Measurements from ENCODE around the gene NAV3. TPM values are rescaled to one million over a fixed set of nuclear protein-coding genes. Genes with fewer than 3 reads are reported as not detected.

Gene NAV3
- total RNA-seq, 2 experiments from 2014 or later: not detected

GRCh38 chr12:77919450-77919849 is 88.8 kb downstream of the NAV3 start:
- H3K27ac Mint-ChIP-seq: no peak overlapping the region
- H3K27me3 Mint-ChIP-seq: no peaks in the 10 kb centered on the region
- H3K36me3 Mint-ChIP-seq (ENCODE audit: low read depth): no peaks in the 10 kb centered on the region
- POLR2A ChIA-PET: no interaction called here
- CTCF ChIA-PET: interaction anchor here (0.6 kb wide), 1 partner anchor 32 kb away, joined by 3 read pairs; no protein-coding TSS in a partner anchor
- no peak for DNase-seq
- no peaks in the 10 kb centered on the region for H3K4me1 Mint-ChIP-seq
- H3K9me3 Mint-ChIP-seq: peaks cover 4% of the 10 kb centered on the region
- no peak overlapping the region for H3K4me3 Mint-ChIP-seq

- H3K27me3 Mint-ChIP-seq: no peaks in the 10 kb centered on the region
- peaks cover 1% of the 10 kb centered on the region for H3K9me3 Mint-ChIP-seq
- no peaks in the 10 kb centered on the region for H3K36me3 Mint-ChIP-seq (ENCODE audit: low read depth)
- ChIA-PET POLR2A (no interaction called here), CTCF (interaction anchor here (1.0 kb wide), 1 partner anchor 340 kb away, joined by 5 read pairs; no protein-coding TSS in a partner anchor)
- H3K27ac Mint-ChIP-seq: no peak overlapping the region
- H3K4me1 Mint-ChIP-seq: no peaks in the 10 kb centered on the region
- H3K4me3 Mint-ChIP-seq: no peak overlapping the region
- DNase-seq: no peak
Measured at GRCh38 chr12:77923882-77924281, 93.2 kb downstream of the NAV3 start.

- H3K9me3 Mint-ChIP-seq: peaks cover under 1% of the 10 kb centered on the region
- H3K4me3 Mint-ChIP-seq: no peak overlapping the region
- H3K27me3 Mint-ChIP-seq: no peaks in the 10 kb centered on the region
- no peak overlapping the region for H3K27ac Mint-ChIP-seq
- no peak for DNase-seq
- no peaks in the 10 kb centered on the region for H3K4me1 Mint-ChIP-seq
- H3K36me3 Mint-ChIP-seq (ENCODE audit: low read depth): no peaks in the 10 kb centered on the region
- POLR2A ChIA-PET: no interaction called here
- CTCF ChIA-PET: interaction anchor here (1.3 to 1.7 kb wide), 2 partner anchors 11 to 12 kb away, joined by 3 to 5 read pairs; no protein-coding TSS in a partner anchor
Measured at GRCh38 chr12:77924703-77925102, 94.0 kb downstream of the NAV3 start.

- no peaks in the 10 kb centered on the region for H3K36me3 Mint-ChIP-seq (ENCODE audit: low read depth)
- ChIA-PET POLR2A (no interaction called here), CTCF (interaction anchor here (1.0 to 1.7 kb wide), 4 partner anchors 10 to 109 kb away, joined by 3 to 5 read pairs (median 4); no protein-coding TSS in a partner anchor)
- DNase-seq: peak; percentile 21
- H3K27ac Mint-ChIP-seq: no peak overlapping the region
- no peaks in the 10 kb centered on the region for H3K9me3 Mint-ChIP-seq
- H3K4me1 Mint-ChIP-seq: no peaks in the 10 kb centered on the region
- no peaks in the 10 kb centered on the region for H3K27me3 Mint-ChIP-seq
- H3K4me3 Mint-ChIP-seq: no peak overlapping the region
Measured at GRCh38 chr12:77925536-77926108, 94.9 kb downstream of the NAV3 start.

GRCh38 chr12:77928078-77928477 is 97.4 kb downstream of the NAV3 start:
- H3K27ac Mint-ChIP-seq: no peak overlapping the region
- H3K36me3 Mint-ChIP-seq (ENCODE audit: low read depth): no peaks in the 10 kb centered on the region
- DNase-seq: no peak
- H3K9me3 Mint-ChIP-seq: peaks cover under 1% of the 10 kb centered on the region
- CTCF ChIA-PET: no interaction called here
- no peak overlapping the region for H3K4me3 Mint-ChIP-seq
- POLR2A ChIA-PET: no interaction called here
- H3K4me1 Mint-ChIP-seq: no peaks in the 10 kb centered on the region
- H3K27me3 Mint-ChIP-seq: no peaks in the 10 kb centered on the region

- Mint-ChIP-seq H3K4me3 (no peak overlapping the region), H3K4me1 (no peaks in the 10 kb centered on the region), H3K36me3 (ENCODE audit: low read depth) (no peaks in the 10 kb centered on the region), H3K27me3 (no peaks in the 10 kb centered on the region), H3K9me3 (peaks cover 2% of the 10 kb centered on the region), H3K27ac (no peak overlapping the region)
- no peak for DNase-seq
- POLR2A ChIA-PET: interaction anchor here (0.6 kb wide), 1 partner anchor 15 kb away, joined by 3 read pairs; no protein-coding TSS in a partner anchor
- CTCF ChIA-PET: no interaction called here
Measured at GRCh38 chr12:77932216-77932615, 101.5 kb downstream of the NAV3 start.

- H3K36me3 Mint-ChIP-seq (ENCODE audit: low read depth): no peaks in the 10 kb centered on the region
Measured at GRCh38 chr12:77938301-77938700, 107.6 kb downstream of the NAV3 start.

GRCh38 chr12:77940011-77940423 is 109.3 kb downstream of the NAV3 start:
- H3K4me3 Mint-ChIP-seq: no peak overlapping the region
- DNase-seq: no peak
- H3K4me1 Mint-ChIP-seq: no peaks in the 10 kb centered on the region
- peaks cover 3% of the 10 kb centered on the region for H3K9me3 Mint-ChIP-seq
- no peaks in the 10 kb centered on the region for H3K36me3 Mint-ChIP-seq (ENCODE audit: low read depth)
- POLR2A ChIA-PET: no interaction called here
- CTCF ChIA-PET: no interaction called here
- no peaks in the 10 kb centered on the region for H3K27me3 Mint-ChIP-seq
- no peak overlapping the region for H3K27ac Mint-ChIP-seq

More at GRCh38 chr12:77938301-77938700, 107.6 kb downstream of the NAV3 start:
- Mint-ChIP-seq H3K27me3 (no peaks in the 10 kb centered on the region), H3K27ac (no peak overlapping the region), H3K4me3 (no peak overlapping the region), H3K9me3 (peaks cover 3% of the 10 kb centered on the region), H3K4me1 (no peaks in the 10 kb centered on the region)
- DNase-seq: no peak
- CTCF ChIA-PET: no interaction called here
- POLR2A ChIA-PET: no interaction called here

GRCh38 chr12:77940567-77940966 is 109.9 kb downstream of the NAV3 start:
- POLR2A ChIA-PET: no interaction called here
- Mint-ChIP-seq H3K27me3 (no peaks in the 10 kb centered on the region), H3K4me1 (no peaks in the 10 kb centered on the region), H3K27ac (no peak overlapping the region), H3K36me3 (ENCODE audit: low read depth) (no peaks in the 10 kb centered on the region), H3K9me3 (peaks cover 3% of the 10 kb centered on the region), H3K4me3 (no peak overlapping the region)
- DNase-seq: no peak
- CTCF ChIA-PET: no interaction called here

GRCh38 chr12:77941401-77941800 is 110.7 kb downstream of the NAV3 start:
- no peaks in the 10 kb centered on the region for H3K27me3 Mint-ChIP-seq
- no peak overlapping the region for H3K27ac Mint-ChIP-seq
- CTCF ChIA-PET: no interaction called here
- H3K4me1 Mint-ChIP-seq: no peaks in the 10 kb centered on the region
- H3K9me3 Mint-ChIP-seq: peaks cover 3% of the 10 kb centered on the region
- no peaks in the 10 kb centered on the region for H3K36me3 Mint-ChIP-seq (ENCODE audit: low read depth)
- H3K4me3 Mint-ChIP-seq: no peak overlapping the region
- POLR2A ChIA-PET: no interaction called here
- DNase-seq: no peak

GRCh38 chr12:77943466-77943865 is 112.8 kb downstream of the NAV3 start:
- Mint-ChIP-seq H3K27ac (no peak overlapping the region), H3K36me3 (ENCODE audit: low read depth) (no peaks in the 10 kb centered on the region), H3K4me1 (no peaks in the 10 kb centered on the region), H3K9me3 (peaks cover 3% of the 10 kb centered on the region), H3K4me3 (no peak overlapping the region), H3K27me3 (no peaks in the 10 kb centered on the region)
- ChIA-PET CTCF (no interaction called here), POLR2A (no interaction called here)
- DNase-seq: no peak

GRCh38 chr12:77946541-77947061 is 115.9 kb downstream of the NAV3 start:
- H3K9me3 Mint-ChIP-seq: peaks cover 3% of the 10 kb centered on the region
- ChIA-PET POLR2A (interaction anchor here (0.7 kb wide), 1 partner anchor 15 kb away, joined by 3 read pairs; no protein-coding TSS in a partner anchor), CTCF (no interaction called here)
- no peak overlapping the region for H3K4me3 Mint-ChIP-seq
- no peaks in the 10 kb centered on the region for H3K36me3 Mint-ChIP-seq (ENCODE audit: low read depth)
- DNase-seq: no peak
- no peaks in the 10 kb centered on the region for H3K4me1 Mint-ChIP-seq
- H3K27me3 Mint-ChIP-seq: no peaks in the 10 kb centered on the region
- H3K27ac Mint-ChIP-seq: no peak overlapping the region

GRCh38 chr12:77947330-77947729 is 116.6 kb downstream of the NAV3 start:
- Mint-ChIP-seq H3K9me3 (peaks cover 4% of the 10 kb centered on the region), H3K4me1 (no peaks in the 10 kb centered on the region), H3K4me3 (no peak overlapping the region), H3K27ac (no peak overlapping the region), H3K36me3 (ENCODE audit: low read depth) (no peaks in the 10 kb centered on the region), H3K27me3 (no peaks in the 10 kb centered on the region)
- CTCF ChIA-PET: no interaction called here
- POLR2A ChIA-PET: interaction anchor here (0.7 kb wide), 1 partner anchor 15 kb away, joined by 3 read pairs; no protein-coding TSS in a partner anchor
- no peak for DNase-seq

- H3K4me3 Mint-ChIP-seq: no peak overlapping the region
- no peaks in the 10 kb centered on the region for H3K27me3 Mint-ChIP-seq
- H3K9me3 Mint-ChIP-seq: peaks cover 2% of the 10 kb centered on the region
- no peak for DNase-seq
- no peak overlapping the region for H3K27ac Mint-ChIP-seq
- no peaks in the 10 kb centered on the region for H3K4me1 Mint-ChIP-seq
- ChIA-PET POLR2A (no interaction called here), CTCF (no interaction called here)
- H3K36me3 Mint-ChIP-seq (ENCODE audit: low read depth): no peaks in the 10 kb centered on the region
Measured at GRCh38 chr12:77947746-77948145, 117.1 kb downstream of the NAV3 start.

All from activated CD4-positive, alpha-beta memory T cell treated with anti-CD3 and anti-CD28 coated beads, Interleukin-2, amount 10 ng/mL, durations not matched to agents 7 days and 5 days (primary cell).